Measurements from ENCODE around the gene DGKG.

Gene DGKG

DNA sequence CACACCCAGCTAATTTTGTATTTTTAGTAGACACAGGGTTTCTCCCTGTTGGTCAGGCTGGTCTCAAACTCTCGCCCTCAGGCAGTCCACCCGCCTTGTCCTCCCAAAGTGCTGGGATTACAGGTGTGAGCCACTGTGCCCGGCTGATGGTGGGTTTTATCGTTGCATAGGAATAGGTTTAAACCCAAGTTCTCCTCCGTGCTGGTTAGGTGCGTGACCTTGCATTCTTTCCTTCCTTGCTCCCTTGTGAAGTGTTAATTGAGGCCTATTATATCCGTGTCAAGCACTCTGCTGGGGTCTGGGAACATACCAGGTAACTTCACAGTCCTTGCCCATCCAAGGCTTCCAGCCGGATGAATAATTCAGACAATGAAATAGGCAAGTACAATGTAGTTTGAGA is 233.9 kb downstream of the DGKG start:
- no peak for DNase-seq (ENCODE audit: low read depth, low spot score)
- peaks cover 3% of the 10 kb centered on the region for H3K27me3 ChIP-seq (ENCODE audit: insufficient read depth, insufficient read length)
- no peaks in the 10 kb centered on the region for H3K9me3 ChIP-seq (ENCODE audit: insufficient read depth, low read length)
- H3K9ac ChIP-seq (ENCODE audit: insufficient read length, low read depth), result no peak overlapping the region
- no peaks in the 10 kb centered on the region for H3K36me3 ChIP-seq (ENCODE audit: insufficient read depth, insufficient read length, low read length)
- no peak overlapping the region for H3K4me3 ChIP-seq (ENCODE audit: insufficient read length, low read depth)
- TF ChIP-seq SUZ12 (IDR thresholded peaks at IDR 0.05; ENCODE audit: extremely low read depth, insufficient read depth, insufficient read length), result no peak
- TF ChIP-seq ZNF274 (IDR thresholded peaks at IDR 0.05; ENCODE audit: low read depth, low read length), result no peak
- no peak for TF ChIP-seq YY1 (IDR thresholded peaks at IDR 0.05; ENCODE audit: insufficient read depth, insufficient read length)
- no peaks in the 10 kb centered on the region for H3K4me1 ChIP-seq (ENCODE audit: insufficient read depth, insufficient read length)

DNA sequence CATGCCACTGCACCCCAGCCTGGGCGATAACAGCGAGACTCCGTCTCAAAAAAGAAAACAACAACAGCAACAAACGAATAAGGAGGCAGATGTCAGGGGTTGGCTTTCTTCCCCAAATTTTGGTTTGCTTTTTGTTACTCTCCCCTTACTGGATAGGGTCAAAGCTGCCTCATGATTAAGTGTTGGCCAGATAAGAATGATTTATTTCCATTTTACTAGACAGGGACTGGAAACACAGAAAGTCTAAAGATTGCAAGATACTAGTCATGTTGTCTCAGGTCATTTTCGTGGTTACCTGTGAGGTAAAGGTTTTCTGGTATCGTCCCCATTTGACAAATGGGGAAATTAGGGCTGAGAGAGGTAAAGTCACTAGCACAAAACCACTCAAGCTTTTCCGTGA is 234.6 kb downstream of the DGKG start:
- DNase-seq (ENCODE audit: low read depth, low spot score), result no peak
- H3K36me3 ChIP-seq (ENCODE audit: insufficient read depth, insufficient read length, low read length), result no peaks in the 10 kb centered on the region
- TF ChIP-seq ZNF274 (IDR thresholded peaks at IDR 0.05; ENCODE audit: low read depth, low read length), result no peak
- TF ChIP-seq YY1 (IDR thresholded peaks at IDR 0.05; ENCODE audit: insufficient read depth, insufficient read length), result no peak
- TF ChIP-seq SUZ12 (IDR thresholded peaks at IDR 0.05; ENCODE audit: extremely low read depth, insufficient read depth, insufficient read length), result no peak
- no peaks in the 10 kb centered on the region for H3K4me1 ChIP-seq (ENCODE audit: insufficient read depth, insufficient read length)
- no peaks in the 10 kb centered on the region for H3K9me3 ChIP-seq (ENCODE audit: insufficient read depth, low read length)
- H3K4me3 ChIP-seq (ENCODE audit: insufficient read length, low read depth), result no peak overlapping the region
- no peak overlapping the region for H3K9ac ChIP-seq (ENCODE audit: insufficient read length, low read depth)
- H3K27me3 ChIP-seq (ENCODE audit: insufficient read depth, insufficient read length), result peaks cover 3% of the 10 kb centered on the region

DNA sequence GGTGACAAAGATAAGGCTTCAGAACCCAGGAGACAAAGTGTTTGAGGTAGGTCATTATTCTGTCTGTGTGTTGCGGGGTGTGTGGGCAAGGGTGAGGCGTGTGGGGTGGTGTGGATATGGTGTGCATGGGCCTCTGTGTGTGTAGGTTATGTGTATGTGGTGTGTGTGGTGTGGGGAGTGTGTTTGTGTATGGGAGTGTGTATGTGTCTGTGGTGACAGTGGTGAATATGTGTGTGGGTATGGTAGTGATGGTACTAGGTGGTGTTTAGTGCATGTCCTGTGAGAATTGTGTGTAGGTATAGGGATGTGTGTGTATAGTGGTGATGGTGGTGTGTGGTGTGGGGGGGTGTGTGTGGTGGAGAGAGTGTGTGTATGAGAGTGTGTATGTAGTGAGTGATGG is 236.9 kb downstream of the DGKG start:
- Histone ChIP-seq H3K9ac (ENCODE audit: insufficient read length, low read depth) (no peak overlapping the region), H3K27me3 (ENCODE audit: insufficient read depth, insufficient read length) (peaks cover 3% of the 10 kb centered on the region), H3K9me3 (ENCODE audit: insufficient read depth, low read length) (no peaks in the 10 kb centered on the region), H3K36me3 (ENCODE audit: insufficient read depth, insufficient read length, low read length) (no peaks in the 10 kb centered on the region), H3K4me3 (ENCODE audit: insufficient read length, low read depth) (no peak overlapping the region), H3K4me1 (ENCODE audit: insufficient read depth, insufficient read length) (no peaks in the 10 kb centered on the region)
- TF ChIP-seq SUZ12 (IDR thresholded peaks at IDR 0.05; ENCODE audit: extremely low read depth, insufficient read depth, insufficient read length) (no peak), ZNF274 (IDR thresholded peaks at IDR 0.05; ENCODE audit: low read depth, low read length) (no peak), YY1 (IDR thresholded peaks at IDR 0.05; ENCODE audit: insufficient read depth, insufficient read length) (no peak)
- DNase-seq (ENCODE audit: low read depth, low spot score), result no peak

DNA sequence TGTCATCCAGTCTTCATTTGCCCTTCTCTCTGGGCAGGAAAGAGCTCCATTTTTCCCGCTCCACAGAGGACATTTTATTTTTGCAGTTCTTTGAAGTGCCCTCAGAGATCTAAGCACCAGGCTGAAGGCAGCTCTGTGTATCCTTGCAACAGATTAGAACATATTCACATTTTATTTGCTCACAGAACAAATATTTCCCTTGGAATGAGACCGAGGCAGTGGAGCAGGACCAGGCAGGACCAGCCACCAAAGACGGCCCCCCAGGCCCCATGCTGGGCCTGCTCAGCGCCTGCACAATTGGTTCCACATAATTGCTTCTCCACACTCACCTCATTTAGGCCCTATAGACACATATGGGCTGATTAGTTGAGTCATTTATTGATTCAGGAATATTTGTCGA is 237.4 kb downstream of the DGKG start:
- Histone ChIP-seq H3K36me3 (ENCODE audit: insufficient read depth, insufficient read length, low read length) (no peaks in the 10 kb centered on the region), H3K4me1 (ENCODE audit: insufficient read depth, insufficient read length) (no peaks in the 10 kb centered on the region), H3K27me3 (ENCODE audit: insufficient read depth, insufficient read length) (peaks cover 3% of the 10 kb centered on the region), H3K9me3 (ENCODE audit: insufficient read depth, low read length) (no peaks in the 10 kb centered on the region), H3K9ac (ENCODE audit: insufficient read length, low read depth) (no peak overlapping the region), H3K4me3 (ENCODE audit: insufficient read length, low read depth) (no peak overlapping the region)
- TF ChIP-seq SUZ12 (IDR thresholded peaks at IDR 0.05; ENCODE audit: extremely low read depth, insufficient read depth, insufficient read length) (no peak), YY1 (IDR thresholded peaks at IDR 0.05; ENCODE audit: insufficient read depth, insufficient read length) (no peak), ZNF274 (IDR thresholded peaks at IDR 0.05; ENCODE audit: low read depth, low read length) (no peak)
- no peak for DNase-seq (ENCODE audit: low read depth, low spot score)

DNA sequence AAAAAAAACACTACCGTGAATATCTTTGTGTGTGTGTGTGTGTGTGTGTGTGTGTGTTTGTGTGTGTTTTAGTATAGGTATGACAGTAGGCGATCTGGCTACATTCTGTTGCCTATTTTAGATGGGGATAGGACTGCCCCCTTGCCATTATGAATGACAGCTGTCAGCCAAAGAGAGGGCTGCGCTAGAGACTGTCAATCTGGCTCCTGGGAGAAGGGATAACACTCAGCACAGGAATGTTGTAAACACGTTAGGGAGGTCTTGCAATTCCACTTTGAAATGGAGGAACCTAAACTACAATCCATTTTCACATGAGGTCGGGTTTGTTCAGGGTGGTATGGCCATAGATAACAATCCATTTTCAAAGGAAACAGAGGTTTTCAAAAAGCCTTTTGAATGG is 239.0 kb downstream of the DGKG start:
- H3K4me3 ChIP-seq (ENCODE audit: insufficient read length, low read depth), result no peak overlapping the region
- no peaks in the 10 kb centered on the region for H3K36me3 ChIP-seq (ENCODE audit: insufficient read depth, insufficient read length, low read length)
- no peak overlapping the region for H3K9ac ChIP-seq (ENCODE audit: insufficient read length, low read depth)
- H3K4me1 ChIP-seq (ENCODE audit: insufficient read depth, insufficient read length), result no peaks in the 10 kb centered on the region
- peaks cover 3% of the 10 kb centered on the region for H3K27me3 ChIP-seq (ENCODE audit: insufficient read depth, insufficient read length)
- TF ChIP-seq SUZ12 (IDR thresholded peaks at IDR 0.05; ENCODE audit: extremely low read depth, insufficient read depth, insufficient read length), result no peak
- no peak for TF ChIP-seq YY1 (IDR thresholded peaks at IDR 0.05; ENCODE audit: insufficient read depth, insufficient read length)
- no peak for TF ChIP-seq ZNF274 (IDR thresholded peaks at IDR 0.05; ENCODE audit: low read depth, low read length)
- H3K9me3 ChIP-seq (ENCODE audit: insufficient read depth, low read length), result no peaks in the 10 kb centered on the region
- no peak for DNase-seq (ENCODE audit: low read depth, low spot score)

DNA sequence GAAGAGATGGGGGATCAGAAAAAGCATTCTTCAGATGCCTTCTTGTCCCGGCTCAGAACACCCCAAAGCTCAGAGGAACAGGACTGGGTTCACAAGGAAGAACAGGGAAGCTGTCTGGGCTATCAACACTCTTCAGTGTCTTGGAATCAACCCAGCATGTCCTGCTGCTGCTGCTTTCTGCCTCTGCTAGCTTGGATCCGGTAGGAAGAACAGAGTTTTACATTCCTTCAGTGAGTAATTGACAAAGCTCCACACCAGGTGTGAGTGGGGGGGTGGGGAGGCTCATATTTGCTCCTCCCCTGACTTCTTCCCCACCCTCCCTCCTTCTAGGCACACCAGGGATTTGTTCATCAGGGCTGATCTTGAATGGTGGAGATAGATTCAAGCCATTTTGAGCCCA is 240.1 kb downstream of the DGKG start:
- H3K27me3 ChIP-seq (ENCODE audit: insufficient read depth, insufficient read length), result peaks cover 3% of the 10 kb centered on the region
- no peaks in the 10 kb centered on the region for H3K4me1 ChIP-seq (ENCODE audit: insufficient read depth, insufficient read length)
- no peak overlapping the region for H3K9ac ChIP-seq (ENCODE audit: insufficient read length, low read depth)
- TF ChIP-seq SUZ12 (IDR thresholded peaks at IDR 0.05; ENCODE audit: extremely low read depth, insufficient read depth, insufficient read length) (no peak), ZNF274 (IDR thresholded peaks at IDR 0.05; ENCODE audit: low read depth, low read length) (no peak), YY1 (IDR thresholded peaks at IDR 0.05; ENCODE audit: insufficient read depth, insufficient read length) (no peak)
- no peaks in the 10 kb centered on the region for H3K36me3 ChIP-seq (ENCODE audit: insufficient read depth, insufficient read length, low read length)
- no peak overlapping the region for H3K4me3 ChIP-seq (ENCODE audit: insufficient read length, low read depth)
- DNase-seq (ENCODE audit: low read depth, low spot score), result no peak
- H3K9me3 ChIP-seq (ENCODE audit: insufficient read depth, low read length), result no peaks in the 10 kb centered on the region

DNA sequence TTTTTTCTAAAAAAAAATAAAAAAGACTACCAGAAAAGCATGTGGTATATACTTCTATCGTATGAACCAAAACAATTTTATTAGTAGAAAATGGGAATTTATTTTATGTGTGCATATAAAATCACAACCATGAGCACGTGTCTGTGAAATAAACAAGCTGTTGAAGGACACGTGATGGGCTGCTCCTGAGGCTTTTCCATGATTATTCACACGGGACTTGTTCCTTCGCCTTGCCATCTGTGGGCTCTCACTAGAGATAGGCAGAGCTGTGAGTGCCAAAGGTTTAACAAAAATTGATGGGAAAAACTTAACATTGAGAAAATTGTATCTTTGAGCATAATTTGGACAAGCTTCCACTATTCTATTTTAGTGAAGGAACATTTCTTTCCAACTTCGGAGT is 240.8 kb downstream of the DGKG start:
- Histone ChIP-seq H3K4me1 (ENCODE audit: insufficient read depth, insufficient read length) (no peaks in the 10 kb centered on the region), H3K27me3 (ENCODE audit: insufficient read depth, insufficient read length) (no peaks in the 10 kb centered on the region), H3K36me3 (ENCODE audit: insufficient read depth, insufficient read length, low read length) (no peaks in the 10 kb centered on the region), H3K9me3 (ENCODE audit: insufficient read depth, low read length) (no peaks in the 10 kb centered on the region), H3K4me3 (ENCODE audit: insufficient read length, low read depth) (no peak overlapping the region), H3K9ac (ENCODE audit: insufficient read length, low read depth) (no peak overlapping the region)
- TF ChIP-seq ZNF274 (IDR thresholded peaks at IDR 0.05; ENCODE audit: low read depth, low read length) (no peak), YY1 (IDR thresholded peaks at IDR 0.05; ENCODE audit: insufficient read depth, insufficient read length) (no peak), SUZ12 (IDR thresholded peaks at IDR 0.05; ENCODE audit: extremely low read depth, insufficient read depth, insufficient read length) (no peak)
- DNase-seq (ENCODE audit: low read depth, low spot score), result no peak

DNA sequence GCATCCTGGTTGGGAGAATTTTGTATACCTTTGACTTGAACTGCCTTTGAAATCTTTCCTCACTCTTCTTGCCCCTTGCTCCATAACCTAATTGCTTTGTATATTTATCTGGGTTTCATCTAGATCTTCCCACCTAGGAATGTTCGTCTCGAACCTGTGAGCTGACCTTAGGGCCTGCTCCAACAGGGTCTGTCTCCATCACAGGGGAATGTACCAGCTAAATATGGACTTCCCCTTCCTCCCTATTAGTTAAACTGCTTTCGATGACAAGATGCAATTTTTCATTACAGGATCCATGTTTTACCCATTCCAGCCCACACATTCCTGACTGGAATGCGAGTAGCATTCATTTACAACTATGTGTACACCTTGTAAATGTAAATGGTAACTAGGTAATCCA is 242.5 kb downstream of the DGKG start:
- DNase-seq (ENCODE audit: low read depth, low spot score), result no peak
- peaks cover 15% of the 10 kb centered on the region for H3K27me3 ChIP-seq (ENCODE audit: insufficient read depth, insufficient read length)
- TF ChIP-seq ZNF274 (IDR thresholded peaks at IDR 0.05; ENCODE audit: low read depth, low read length) (no peak), SUZ12 (IDR thresholded peaks at IDR 0.05; ENCODE audit: extremely low read depth, insufficient read depth, insufficient read length) (no peak), YY1 (IDR thresholded peaks at IDR 0.05; ENCODE audit: insufficient read depth, insufficient read length) (no peak)

More for the DNA sequence above, 242.5 kb downstream of the DGKG start:
- no peaks in the 10 kb centered on the region for H3K9me3 ChIP-seq (ENCODE audit: insufficient read depth, low read length)
- H3K4me1 ChIP-seq (ENCODE audit: insufficient read depth, insufficient read length), result no peaks in the 10 kb centered on the region
- H3K4me3 ChIP-seq (ENCODE audit: insufficient read length, low read depth), result no peak overlapping the region
- H3K36me3 ChIP-seq (ENCODE audit: insufficient read depth, insufficient read length, low read length), result no peaks in the 10 kb centered on the region
- no peak overlapping the region for H3K9ac ChIP-seq (ENCODE audit: insufficient read length, low read depth)

Measured in NT2/D1 (cell line).